ENCODE data around the gene ARHGAP19. TPM values are rescaled to one million over a fixed set of nuclear protein-coding genes. Genes with fewer than 3 reads are reported as not detected.

The ARHGAP19 gene, protein sequence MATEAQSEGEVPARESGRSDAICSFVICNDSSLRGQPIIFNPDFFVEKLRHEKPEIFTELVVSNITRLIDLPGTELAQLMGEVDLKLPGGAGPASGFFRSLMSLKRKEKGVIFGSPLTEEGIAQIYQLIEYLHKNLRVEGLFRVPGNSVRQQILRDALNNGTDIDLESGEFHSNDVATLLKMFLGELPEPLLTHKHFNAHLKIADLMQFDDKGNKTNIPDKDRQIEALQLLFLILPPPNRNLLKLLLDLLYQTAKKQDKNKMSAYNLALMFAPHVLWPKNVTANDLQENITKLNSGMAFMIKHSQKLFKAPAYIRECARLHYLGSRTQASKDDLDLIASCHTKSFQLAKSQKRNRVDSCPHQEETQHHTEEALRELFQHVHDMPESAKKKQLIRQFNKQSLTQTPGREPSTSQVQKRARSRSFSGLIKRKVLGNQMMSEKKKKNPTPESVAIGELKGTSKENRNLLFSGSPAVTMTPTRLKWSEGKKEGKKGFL
- 4.6 to 5.5 TPM (median 5.0 TPM) in 5 replicates for total RNA-seq (2022; extraction: Qiagen RNA extraction)

DNA sequence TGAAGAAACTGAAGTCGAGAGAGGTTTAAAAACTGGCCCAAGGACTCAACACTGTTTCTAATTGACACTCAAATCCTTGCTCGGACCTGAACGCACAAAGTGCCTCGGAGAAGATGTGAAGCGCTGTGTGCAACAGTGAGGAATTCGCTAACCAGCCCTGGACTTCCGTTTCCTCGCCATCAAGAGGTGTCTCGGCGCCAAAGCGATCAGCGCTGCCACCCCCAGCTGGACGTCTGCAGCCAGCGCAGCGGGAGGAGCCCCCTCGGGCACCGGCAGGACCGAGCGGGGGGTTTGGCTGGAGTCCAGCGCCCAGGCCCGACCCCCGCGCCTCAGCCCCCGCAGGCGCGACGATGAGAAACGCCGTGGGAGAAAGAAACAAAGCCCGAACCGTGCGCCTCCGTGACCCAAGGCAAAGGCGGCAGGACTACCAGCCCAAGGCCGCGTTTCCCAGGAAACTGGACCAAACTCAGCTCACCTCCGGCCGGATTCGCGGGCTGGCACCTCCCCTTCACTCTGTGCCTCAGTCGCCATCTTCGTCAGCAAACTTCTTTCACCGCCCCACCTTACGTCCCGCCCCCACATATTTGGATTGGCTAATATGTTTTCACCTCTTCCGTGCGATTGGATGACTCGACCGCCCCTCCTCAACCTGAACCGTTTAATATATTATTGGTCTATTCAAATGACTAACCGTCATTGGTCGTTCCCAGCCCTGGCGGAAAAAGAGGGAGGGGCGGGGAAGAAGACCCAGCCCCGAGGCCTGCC lies at the start of gene ARHGAP19:
Gene ARHGAP19, minus strand, starts transcription at position 541 of the 765 bp plus-strand sequence. Its CDS starts 10 bp downstream, at position 531.

DNA sequence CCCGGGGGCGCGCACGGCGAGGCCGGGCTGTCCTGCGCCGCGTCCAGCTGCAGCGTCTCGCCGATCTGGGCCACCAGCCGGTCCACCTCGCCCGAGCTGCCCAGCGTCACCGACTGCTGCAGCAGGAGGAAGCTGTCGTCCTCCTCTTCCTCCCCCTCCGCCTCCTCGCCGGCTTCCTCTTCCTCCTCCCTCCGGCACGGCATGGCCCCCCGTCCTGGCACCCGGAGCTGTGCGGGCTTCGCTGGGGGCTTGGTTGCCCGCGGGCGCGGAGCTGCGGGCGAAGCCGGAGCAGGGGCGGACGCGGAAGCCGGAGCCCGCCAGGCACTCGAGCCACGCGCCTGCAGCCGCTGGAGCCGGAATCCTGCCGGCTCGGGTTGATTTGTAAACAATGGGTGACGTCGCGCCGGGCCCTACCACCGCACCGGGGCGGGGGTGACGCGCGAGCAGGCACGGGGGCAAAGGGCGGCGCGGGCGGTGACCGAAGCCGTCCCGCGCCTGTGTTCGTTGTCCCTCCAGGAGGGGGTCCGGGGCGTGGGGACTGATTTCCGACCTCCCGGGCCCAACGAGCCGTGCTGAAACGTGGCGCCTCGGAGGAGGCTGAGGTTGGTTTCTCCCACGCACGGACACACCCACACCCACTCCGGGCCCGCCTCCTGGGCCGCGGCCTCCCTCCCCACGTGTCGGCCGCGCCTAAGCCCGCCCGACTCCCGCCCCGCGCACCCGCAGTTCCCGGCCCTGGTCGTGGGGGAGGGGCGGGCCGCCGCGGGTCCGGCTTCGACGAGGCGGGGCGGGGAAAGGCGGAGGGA lies 42.1 kb upstream of the ARHGAP19 start, which contains the start of gene FRAT2:
Gene FRAT2, minus strand, starts transcription at position 360 of the 806 bp plus-strand sequence. Its CDS starts 157 bp downstream, at position 203.

DNA sequence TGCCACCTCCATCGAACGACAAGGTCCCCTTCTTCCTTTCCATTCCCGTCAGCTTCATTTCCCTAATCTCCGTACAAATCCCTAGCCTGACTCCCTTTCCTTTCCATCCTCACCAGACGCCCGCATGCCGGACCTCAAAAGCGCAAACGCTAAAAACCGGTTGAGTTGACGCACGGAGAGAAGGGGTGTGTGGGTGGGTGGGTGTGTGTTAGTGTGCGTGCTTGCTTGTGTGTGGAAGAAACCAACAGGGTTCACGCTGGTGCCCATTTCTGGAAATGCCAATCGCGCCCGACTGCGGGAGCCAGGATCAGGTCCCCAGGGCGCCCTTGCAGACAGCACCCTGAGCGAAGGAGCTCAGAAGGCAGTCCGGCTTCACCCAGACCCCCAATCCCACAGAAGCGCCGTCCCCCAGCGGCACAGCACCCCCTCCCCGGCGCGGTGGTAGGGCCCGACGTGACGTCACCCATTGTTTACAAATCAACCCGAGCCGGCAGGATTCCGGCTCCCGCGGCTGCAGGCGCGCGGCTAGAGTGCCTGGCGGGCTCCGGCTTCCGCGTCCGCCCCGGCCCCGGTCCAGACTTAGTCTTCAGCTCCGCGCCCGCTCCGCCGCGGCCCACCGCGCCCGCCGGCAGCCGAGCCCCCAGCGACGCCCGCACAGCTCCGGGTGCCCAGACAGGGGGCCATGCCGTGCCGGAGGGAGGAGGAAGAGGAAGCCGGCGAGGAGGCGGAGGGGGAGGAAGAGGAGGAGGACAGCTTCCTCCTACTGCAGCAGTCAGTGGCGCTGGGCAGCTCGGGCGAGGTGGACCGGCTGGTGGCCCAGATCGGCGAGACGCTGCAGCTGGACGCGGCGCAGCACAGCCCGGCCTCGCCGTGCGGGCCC lies 26.6 kb upstream of the ARHGAP19 start, which contains the start of gene FRAT1:
Gene FRAT1, plus strand, starts transcription at position 500 of the 880 bp plus-strand sequence. Its CDS starts 183 bp downstream, at position 683.

DNA sequence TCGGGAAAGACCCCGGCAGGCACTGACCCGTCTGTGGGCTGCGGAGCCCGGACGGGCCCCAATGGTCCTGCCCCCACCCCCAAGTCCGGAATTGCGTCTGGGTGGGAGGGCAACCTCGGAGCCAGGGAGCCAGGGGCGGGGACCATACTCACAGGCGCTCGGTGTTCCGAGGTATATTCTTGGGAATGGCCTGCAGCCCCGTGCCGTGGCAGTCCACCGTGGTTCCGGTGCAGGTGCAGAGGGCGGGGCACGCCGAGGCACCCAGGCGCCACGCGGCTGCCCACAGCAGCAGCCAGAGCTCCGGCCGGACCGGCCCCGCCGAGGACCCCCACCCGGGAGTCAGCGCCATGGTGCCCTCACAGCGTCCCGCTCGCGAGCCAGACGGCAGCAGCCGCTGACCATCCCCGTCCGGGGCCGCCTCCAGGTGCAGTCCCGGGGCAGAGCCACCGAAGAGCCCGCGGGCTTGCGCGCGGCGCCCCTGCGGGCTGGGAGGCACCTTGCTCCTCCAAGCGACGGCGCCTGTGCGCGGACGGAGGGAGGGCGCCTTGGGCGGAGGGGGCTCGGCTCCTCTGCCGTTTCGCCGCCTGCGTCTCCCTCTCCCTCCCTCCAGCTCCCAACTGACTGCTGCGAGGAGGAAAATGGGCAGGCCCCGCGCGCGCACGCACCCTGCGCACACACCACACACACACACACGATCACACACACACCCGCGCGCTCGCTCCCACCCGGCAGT lies 106.9 kb downstream of the ARHGAP19 start, which contains the start of gene SLIT1:
Gene SLIT1, minus strand, starts transcription at position 634 of the 733 bp plus-strand sequence. Its CDS starts 285 bp downstream, at position 349.

Other genes starting within 250 kb of the ARHGAP19 start
- 0.04 to 0.10 TPM (median 0.08 TPM) in 5 replicates for gene SLIT1, start 106.7 kb downstream of the ARHGAP19 start, total RNA-seq (2022; extraction: Qiagen RNA extraction)
- 1.2 to 2.8 TPM (median 1.6 TPM) in 5 replicates for gene FRAT1, start 26.6 kb upstream of the ARHGAP19 start, total RNA-seq (2022; extraction: Qiagen RNA extraction)
- 5.9 to 9.9 TPM (median 8.9 TPM) in 5 replicates for gene FRAT2, start 42.1 kb upstream of the ARHGAP19 start, total RNA-seq (2022; extraction: Qiagen RNA extraction)
- gene RRP12, start 108.7 kb upstream of the ARHGAP19 start, total RNA-seq (2022; extraction: Qiagen RNA extraction), result 49.9 to 64.6 TPM (median 56.3 TPM) in 5 replicates
- 569 to 637 TPM (median 623 TPM) in 5 replicates for gene PGAM1, start 133.6 kb upstream of the ARHGAP19 start, total RNA-seq (2022; extraction: Qiagen RNA extraction)
- gene EXOSC1, start 153.4 kb upstream of the ARHGAP19 start, total RNA-seq (2022; extraction: Qiagen RNA extraction), result 52.8 to 56.2 TPM (median 54.2 TPM) in 5 replicates
- 45.4 to 53.7 TPM (median 50.4 TPM) in 5 replicates for gene ZDHHC16, start 153.5 kb upstream of the ARHGAP19 start, total RNA-seq (2022; extraction: Qiagen RNA extraction)
- gene MMS19, start 205.8 kb upstream of the ARHGAP19 start, total RNA-seq (2022; extraction: Qiagen RNA extraction), result 40.0 to 50.7 TPM (median 47.0 TPM) in 5 replicates
- 16.2 to 20.6 TPM (median 19.0 TPM) in 5 replicates for gene UBTD1, start 206.3 kb upstream of the ARHGAP19 start, total RNA-seq (2022; extraction: Qiagen RNA extraction)

Measured in A549 treated with Mapracorat at 1 μM for 4 hours (cell line).